ENCODE results near the gene GPA33. TPM values are rescaled to one million over a fixed set of nuclear protein-coding genes. Genes with fewer than 3 reads are reported as not detected.

Gene GPA33
- total and polyA plus RNA-seq, 2 experiments from 2014 or later = 1.5 to 5.8 TPM

GRCh38 chr1:167088746-167089417 is 1.3 kb downstream of the GPA33 start:
- Histone ChIP-seq H3K9me2 (replicated peaks; ENCODE audit: insufficient read depth) (no peaks in the 10 kb centered on the region), H2AFZ (no peak overlapping the region), H3K9me3 (ENCODE audit: low read depth) (no peaks in the 10 kb centered on the region), H3K27ac (no peak overlapping the region), H3K4me2 (no peak overlapping the region), H3K36me3 (replicated peaks; ENCODE audit: insufficient read depth, low read depth) (no peaks in the 10 kb centered on the region), H4K20me1 (ENCODE audit: insufficient read depth, poor library complexity, severe bottlenecking) (no peaks in the 10 kb centered on the region), H3K79me2 (no peaks in the 10 kb centered on the region), H3K4me1 (ENCODE audit: insufficient read depth) (peaks cover 4% of the 10 kb centered on the region), H3K4me3 (no peak overlapping the region), H3K27me3 (no peaks in the 10 kb centered on the region)
- no peak for DNase-seq (ENCODE audit: low spot score)
- TF ChIP-seq EZH2 (IDR thresholded peaks at IDR 0.05; ENCODE audit: borderline replicate concordance) = no peak
- TF ChIP-seq EZH2phosphoT487 (IDR thresholded peaks at IDR 0.05; ENCODE audit: low read depth, severe bottlenecking, unreplicated experiment) = no peak
- TF ChIP-seq CTCF (IDR thresholded peaks at IDR 0.05; ENCODE audit: poor library complexity) = no peak
- 56% methylated on average over 6 of the region's 6 CpGs for WGBS (ENCODE audit: low lambda C conversion rate, missing lambda C conversion rate)

DNA sequence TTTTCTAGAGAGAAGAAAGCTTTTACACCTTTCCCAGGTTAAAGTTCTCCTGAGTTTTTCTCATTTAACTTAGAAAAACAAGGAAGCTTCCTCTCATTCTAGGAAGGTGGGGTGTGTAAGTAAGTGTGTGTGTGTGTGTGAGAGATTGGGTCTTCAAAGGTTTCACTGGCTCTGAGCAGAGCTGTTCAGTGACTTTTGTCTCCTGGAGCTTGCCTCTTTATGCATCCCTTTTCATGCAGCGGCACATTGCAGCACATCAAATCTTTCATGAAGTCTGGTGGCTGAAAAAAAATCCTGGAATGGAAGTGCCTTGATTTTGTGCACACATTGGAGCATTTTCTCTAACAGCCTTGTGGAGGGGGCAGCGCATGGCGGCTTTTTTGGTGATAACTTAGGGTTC is 3.4 kb downstream of the GPA33 start:
- H3K4me1 ChIP-seq (ENCODE audit: insufficient read depth) = peaks cover 16% of the 10 kb centered on the region
- H3K27ac ChIP-seq = no peak overlapping the region
- no peak overlapping the region for H3K4me2 ChIP-seq
- no peaks in the 10 kb centered on the region for H3K27me3 ChIP-seq
- no peaks in the 10 kb centered on the region for H3K9me2 ChIP-seq (replicated peaks; ENCODE audit: insufficient read depth)
- H3K79me2 ChIP-seq = no peaks in the 10 kb centered on the region
- H3K9me3 ChIP-seq (ENCODE audit: low read depth) = no peaks in the 10 kb centered on the region
- H4K20me1 ChIP-seq (ENCODE audit: insufficient read depth, poor library complexity, severe bottlenecking) = no peaks in the 10 kb centered on the region
- H3K36me3 ChIP-seq (replicated peaks; ENCODE audit: insufficient read depth, low read depth) = no peaks in the 10 kb centered on the region
- H3K4me3 ChIP-seq = no peak overlapping the region
- WGBS (ENCODE audit: low lambda C conversion rate, missing lambda C conversion rate) = 60% methylated on average over 3 of the region's 3 CpGs
- TF ChIP-seq EZH2 (IDR thresholded peaks at IDR 0.05; ENCODE audit: borderline replicate concordance) (no peak), EZH2phosphoT487 (IDR thresholded peaks at IDR 0.05; ENCODE audit: low read depth, severe bottlenecking, unreplicated experiment) (no peak), CTCF (IDR thresholded peaks at IDR 0.05; ENCODE audit: poor library complexity) (no peak)
- H2AFZ ChIP-seq = no peak overlapping the region
- DNase-seq (ENCODE audit: low spot score) = no peak

DNA sequence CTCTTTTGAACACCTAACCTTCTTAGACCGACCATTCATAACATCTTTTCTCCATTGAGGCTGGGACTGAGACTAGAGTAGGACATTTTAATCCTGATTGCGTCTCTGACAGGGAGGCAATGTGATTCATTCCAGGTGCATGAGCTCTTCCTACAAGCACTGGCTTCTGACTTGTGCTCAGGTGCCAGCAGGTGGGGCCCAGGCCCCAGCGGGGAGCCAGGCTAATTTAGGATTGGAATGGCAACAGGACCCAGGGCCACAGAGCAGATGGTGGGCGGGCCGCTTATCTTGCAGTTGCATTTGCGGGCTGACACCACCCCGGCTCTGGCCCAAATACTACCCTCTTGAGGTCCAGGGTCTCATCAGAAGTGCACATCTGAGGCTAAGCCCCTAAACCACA is 4.1 kb downstream of the GPA33 start:
- Histone ChIP-seq H3K4me3 (no peak overlapping the region), H3K9me2 (replicated peaks; ENCODE audit: insufficient read depth) (no peaks in the 10 kb centered on the region), H3K4me2 (no peak overlapping the region), H3K9me3 (ENCODE audit: low read depth) (no peaks in the 10 kb centered on the region), H4K20me1 (ENCODE audit: insufficient read depth, poor library complexity, severe bottlenecking) (no peaks in the 10 kb centered on the region), H3K27me3 (no peaks in the 10 kb centered on the region), H3K79me2 (no peaks in the 10 kb centered on the region), H3K36me3 (replicated peaks; ENCODE audit: insufficient read depth, low read depth) (no peaks in the 10 kb centered on the region), H3K27ac (no peak overlapping the region), H2AFZ (no peak overlapping the region), H3K4me1 (ENCODE audit: insufficient read depth) (peaks cover 17% of the 10 kb centered on the region)
- DNase-seq (ENCODE audit: low spot score) = no peak
- TF ChIP-seq EZH2phosphoT487 (IDR thresholded peaks at IDR 0.05; ENCODE audit: low read depth, severe bottlenecking, unreplicated experiment) = no peak
- TF ChIP-seq EZH2 (IDR thresholded peaks at IDR 0.05; ENCODE audit: borderline replicate concordance) = no peak
- no peak for TF ChIP-seq CTCF (IDR thresholded peaks at IDR 0.05; ENCODE audit: poor library complexity)
- 90% methylated on average over 7 of the region's 7 CpGs for WGBS (ENCODE audit: low lambda C conversion rate, missing lambda C conversion rate)
